T-cell (primary cell): Measurements from ENCODE around the gene RTF1. TPM values are rescaled to one million over a fixed set of nuclear protein-coding genes. Genes with fewer than 3 reads are reported as not detected.
A peak's percentile ranks its signal among the peaks of the same experiment; 100 is the strongest.
"Not testable (repeated sequence)": the region's sequence is repeated elsewhere in the genome, so short reads cannot be mapped to it uniquely, and the experiment has no call there.

ENCODE experiments used
- ATAC-seq, 4 experiments: fragments of 200-7000 bp in 3 of 4; fragments of 150-1000 bp in 1 of 4; cut with Tn5 transposase; replicated peaks in 1 of 4; 1 replicate in 3 of 4; 2 replicates in 1 of 4; pipeline ENCODE4 v1.10.0; 2021; ENCODE audit warnings: moderate library complexity in 3 of 4, mild to moderate bottlenecking in 2 of 4, moderate number of reproducible peaks in 1 of 4
- CTCF ChIA-PET, 2 donors: fragments of 300-600 bp; sonication (Branson Sonifier 250); formaldehyde crosslinking; loops; one replicate each; lab custom pipeline; 2022; ENCODE audit warnings: antibody characterized with exemption in 2 of 2; lab: Charles Lee
- POLR2A ChIA-PET, 2 donors: fragments of 300-600 bp; sonication (Branson Sonifier 250); formaldehyde crosslinking; loops; one replicate each; lab custom pipeline; 2022; ENCODE audit warnings: antibody characterized with exemption in 2 of 2; lab: Charles Lee
- DNase-seq, 35 experiments: peaks; one replicate each; pipeline versions ENCODE4 v3.0.0 to v3.0.0-alpha.2; 2013 to 2023
- H3K27ac ChIP-seq: one replicate; pipeline ENCODE4 v1.5.1; 2013; ENCODE audit warnings: low read length
- H3K27me3 ChIP-seq, 2 experiments: replicated peaks in 1 of 2; 1 replicate in 1 of 2; 2 replicates in 1 of 2; pipeline versions ENCODE4 v1.6.1 to v1.7.0; 2013; ENCODE audit warnings: low read length in 1 of 2, mixed read lengths in 1 of 2; ENCODE audit not compliant: control insufficient read depth in 2 of 2, insufficient read depth in 2 of 2; ENCODE audit errors: extremely low read depth in 1 of 2
- H3K36me3 ChIP-seq, 2 donors: 1 replicate in 1 of 2; 2 replicates in 1 of 2; pipeline versions ENCODE4 v1.6.1 to v1.7.0; 2013; ENCODE audit warnings: low read length in 1 of 2; ENCODE audit not compliant: control insufficient read depth in 2 of 2, insufficient read depth in 1 of 2; ENCODE audit errors: extremely low read depth in 1 of 2
- H3K4me1 ChIP-seq, 2 experiments: 1 replicate in 1 of 2; 2 replicates in 1 of 2; pipeline versions ENCODE4 v1.6.1 to v1.7.0; 2013; ENCODE audit warnings: low read length in 2 of 2, mixed read lengths in 1 of 2; ENCODE audit not compliant: insufficient read depth in 2 of 2, control insufficient read depth in 1 of 2; ENCODE audit errors: extremely low read depth in 1 of 2
- H3K4me3 ChIP-seq, 2 donors: 1 replicate in 1 of 2; 2 replicates in 1 of 2; pipeline versions ENCODE4 v1.5.1 to v1.7.0; 2013; ENCODE audit warnings: mild to moderate bottlenecking in 2 of 2, low read length in 1 of 2, moderate library complexity in 1 of 2; ENCODE audit not compliant: control insufficient read depth in 1 of 2; ENCODE audit errors: extremely low read depth in 1 of 2
- H3K9me3 ChIP-seq: 2 replicates; pipeline ENCODE4 v1.7.0; 2013
- H3K27ac Mint-ChIP-seq, 2 donors: one replicate each; pipeline ENCODE4 v1.8.0; 2020 to 2021; ENCODE audit warnings: mild to moderate bottlenecking in 2 of 2, mixed read lengths in 2 of 2
- H3K27me3 Mint-ChIP-seq, 2 donors: one replicate each; pipeline ENCODE4 v1.8.0; 2021 to 2022; ENCODE audit warnings: mixed read lengths in 2 of 2
- H3K36me3 Mint-ChIP-seq: one replicate; pipeline ENCODE4 v1.8.0; 2021; ENCODE audit warnings: mixed read lengths
- H3K4me1 Mint-ChIP-seq, 3 donors: one replicate each; pipeline ENCODE4 v1.8.0; 2020 to 2022; ENCODE audit warnings: mixed read lengths in 3 of 3, mild to moderate bottlenecking in 1 of 3
- H3K4me3 Mint-ChIP-seq, 3 donors: one replicate each; pipeline ENCODE4 v1.8.0; 2020 to 2022; ENCODE audit warnings: mild to moderate bottlenecking in 3 of 3, mixed read lengths in 3 of 3, moderate library complexity in 3 of 3
- H3K9me3 Mint-ChIP-seq, 3 donors: one replicate each; pipeline ENCODE4 v1.8.0; 2020 to 2022; ENCODE audit warnings: mixed read lengths in 3 of 3
- WGBS: methylation state at CpG from one replicate; pipeline ENCODE4 v1.1.5; 2013; ENCODE audit warnings: missing lambda C conversion rate; ENCODE audit not compliant: insufficient coverage; 5-methylcytosine and 5-hydroxymethylcytosine counted together
- total RNA-seq, 35 experiments: library from RNA in 6 of 35; stranded (reverse) in 6 of 35; fragments of 120-200 nt in 1 of 35; gene quantifications; one replicate each; pipeline versions ENCODE4 v1.2.1 to v1.2.4 and lab custom pipeline; 2013 to 2026

RTF1 gene
- total RNA-seq, 5 donors from 2014 or later (not counting 1 experiment from before 2014, with no cell fraction given): 30.6 to 45.9 (median 37.5) TPM

GRCh38 chr15:41411441-41411840 is 5.5 kb upstream of the RTF1 start:
- H3K27ac Mint-ChIP-seq: no peak overlapping the region
- Histone ChIP-seq H3K27ac (no peak overlapping the region), H3K36me3 (no peaks in the 10 kb centered on the region), H3K27me3 (no peaks in the 10 kb centered on the region), H3K9me3 (no peaks in the 10 kb centered on the region), H3K4me3 (no peak overlapping the region), H3K4me1 (peaks cover 4 to 11% of the 10 kb centered on the region in 2 experiments)
- DNase-seq: no peak
- CTCF ChIA-PET: interaction anchor here in 1 of 2 donors (0.5 kb wide), 1 partner anchor 1773 kb away, joined by 3 read pairs; no protein-coding TSS in a partner anchor
- ATAC-seq: no peak
- no peaks in the 10 kb centered on the region for H3K36me3 Mint-ChIP-seq
- no peaks in the 10 kb centered on the region for H3K27me3 Mint-ChIP-seq
- H3K4me1 Mint-ChIP-seq: peaks cover 9 to 13% (median 11%) of the 10 kb centered on the region in 3 donors
- 100% methylated on average over 1 of the region's 3 CpGs for WGBS
- H3K4me3 Mint-ChIP-seq: no peak overlapping the region
- H3K9me3 Mint-ChIP-seq: no peaks in the 10 kb centered on the region
- POLR2A ChIA-PET: interaction anchor here in 1 of 2 donors (0.5 kb wide), 1 partner anchor 9 kb away, joined by 13 read pairs; no protein-coding TSS in a partner anchor

GRCh38 chr15:41416128-41416741 is 660 bp upstream of the RTF1 start:
- H3K36me3 ChIP-seq: no peaks in the 10 kb centered on the region
- ChIA-PET POLR2A (interaction anchor here (0.6 kb wide), 2 partner anchors 28 to 301 kb away, joined by 3 to 6 read pairs; no protein-coding TSS in a partner anchor), CTCF (no interaction called here)
- Mint-ChIP-seq H3K4me3 (peak overlapping the region; percentile 94 to 96 (median 95)), H3K27ac (peak overlapping the region; percentile 91 to 97), H3K27me3 (no peaks in the 10 kb centered on the region), H3K9me3 (no peaks in the 10 kb centered on the region), H3K4me1 (peaks cover 38 to 45% (median 43%) of the 10 kb centered on the region in 3 donors), H3K36me3 (no peaks in the 10 kb centered on the region)
- ATAC-seq (peak in 3 of 4 experiments; percentile 2 to 5 (median 3)), DNase-seq (no peak)
- peaks cover 13 to 25% of the 10 kb centered on the region in 2 experiments for H3K4me1 ChIP-seq
- no peaks in the 10 kb centered on the region for H3K27me3 ChIP-seq
- peak overlapping the region; percentile 91 to 96 for H3K4me3 ChIP-seq
- H3K27ac ChIP-seq: peak overlapping the region; percentile 74
- no peaks in the 10 kb centered on the region for H3K9me3 ChIP-seq
- 10% methylated on average over 12 of the region's 20 CpGs for WGBS

- peak overlapping the region; percentile 94 to 96 (median 95) for H3K4me3 Mint-ChIP-seq
- CTCF ChIA-PET: interaction anchor here in 1 of 2 donors (0.6 kb wide), 1 partner anchor 124 kb away, joined by 5 read pairs; no protein-coding TSS in a partner anchor
- Histone ChIP-seq H3K27me3 (no peaks in the 10 kb centered on the region), H3K4me1 (peaks cover 13 to 34% of the 10 kb centered on the region in 2 experiments), H3K27ac (no peak overlapping the region), H3K4me3 (peak overlapping the region; percentile 73 to 91), H3K36me3 (no peaks in the 10 kb centered on the region), H3K9me3 (no peaks in the 10 kb centered on the region)
- H3K4me1 Mint-ChIP-seq: peaks cover 45 to 47% (median 46%) of the 10 kb centered on the region in 3 donors
- ATAC-seq (peak; percentile 36 to 54 (median 43)), DNase-seq (peak in 8 of 35 experiments; percentile 0 to 44 (median 10))
- under 1% methylated on average over 31 of the region's 37 CpGs for WGBS
- H3K36me3 Mint-ChIP-seq: no peaks in the 10 kb centered on the region
- no peaks in the 10 kb centered on the region for H3K27me3 Mint-ChIP-seq
- POLR2A ChIA-PET: no interaction called here
- no peaks in the 10 kb centered on the region for H3K9me3 Mint-ChIP-seq
- peak overlapping the region; percentile 76 to 81 for H3K27ac Mint-ChIP-seq
These were observed 712 bp downstream of the RTF1 start for GRCh38 chr15:41417418-41418195.

DNA sequence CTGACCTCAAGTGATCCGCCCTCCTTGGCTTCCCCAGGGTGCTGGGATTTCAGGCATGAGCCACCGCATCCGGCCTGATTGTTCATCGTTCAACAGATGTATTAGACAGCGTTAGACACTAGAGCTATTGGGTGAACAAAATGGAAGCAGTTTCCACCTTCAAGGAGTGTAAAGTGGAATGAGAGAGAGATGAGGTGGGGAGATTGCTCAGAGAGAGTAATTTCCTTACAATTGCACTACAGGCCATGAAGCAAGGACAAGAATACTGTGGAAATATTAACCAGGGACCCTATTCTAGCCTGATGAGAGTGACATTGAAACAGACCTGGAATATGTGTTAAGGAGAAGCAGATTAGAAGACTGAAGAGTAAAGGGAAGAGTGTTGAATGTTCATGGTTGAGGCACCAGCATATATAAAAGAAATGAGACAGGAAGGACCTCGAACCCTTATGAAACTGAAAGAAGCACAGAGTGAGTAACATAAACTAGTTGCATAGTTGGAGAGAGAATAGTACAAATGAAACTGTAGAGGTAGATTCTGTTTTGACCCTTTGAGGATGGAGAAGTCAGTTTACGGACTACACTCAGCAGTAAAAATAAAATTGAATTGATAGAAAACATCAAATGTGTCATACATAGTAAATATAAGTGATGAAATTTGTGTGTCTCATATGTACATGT is 7.2 kb downstream of the RTF1 start:
- Mint-ChIP-seq H3K36me3 (peaks cover 8% of the 10 kb centered on the region), H3K9me3 (no peaks in the 10 kb centered on the region), H3K4me3 (no peak overlapping the region), H3K27ac (peak overlapping the region; percentile 1 to 16), H3K4me1 (peaks cover 32 to 39% (median 38%) of the 10 kb centered on the region in 3 donors), H3K27me3 (no peaks in the 10 kb centered on the region)
- DNase-seq (no peak), ATAC-seq (no peak)
- no peaks in the 10 kb centered on the region for H3K27me3 ChIP-seq
- peaks cover 0 to 20% of the 10 kb centered on the region in 2 experiments for H3K4me1 ChIP-seq
- ChIA-PET POLR2A (no interaction called here), CTCF (no interaction called here)
- H3K9me3 ChIP-seq: no peaks in the 10 kb centered on the region
- no peak overlapping the region for H3K4me3 ChIP-seq
- peaks cover 0 to 3% of the 10 kb centered on the region in 2 donors for H3K36me3 ChIP-seq
- WGBS: 71% methylated on average over 5 of the region's 7 CpGs
- no peak overlapping the region for H3K27ac ChIP-seq

GRCh38 chr15:41424809-41425208 is 7.9 kb downstream of the RTF1 start:
- Histone ChIP-seq H3K27ac (no peak overlapping the region), H3K4me3 (no peak overlapping the region), H3K27me3 (no peaks in the 10 kb centered on the region), H3K4me1 (peaks cover 0 to 22% of the 10 kb centered on the region in 2 experiments), H3K9me3 (no peaks in the 10 kb centered on the region), H3K36me3 (peaks cover 0 to 3% of the 10 kb centered on the region in 2 donors)
- no peak overlapping the region for H3K4me3 Mint-ChIP-seq
- H3K4me1 Mint-ChIP-seq: peaks cover 38 to 43% (median 40%) of the 10 kb centered on the region in 3 donors
- CTCF ChIA-PET: no interaction called here
- no peaks in the 10 kb centered on the region for H3K27me3 Mint-ChIP-seq
- ATAC-seq (no peak), DNase-seq (no peak)
- H3K9me3 Mint-ChIP-seq: no peaks in the 10 kb centered on the region
- 93% methylated on average over 12 of the region's 14 CpGs for WGBS
- peaks cover 8% of the 10 kb centered on the region for H3K36me3 Mint-ChIP-seq
- H3K27ac Mint-ChIP-seq: peak overlapping the region; percentile 1 to 16
- POLR2A ChIA-PET: no interaction called here

GRCh38 chr15:41425907-41426306 is 9.0 kb downstream of the RTF1 start:
- H3K4me3 ChIP-seq, H3K36me3 ChIP-seq, H3K27ac Mint-ChIP-seq, POLR2A ChIA-PET, H3K9me3 ChIP-seq, ATAC-seq, H3K4me3 Mint-ChIP-seq, DNase-seq, H3K36me3 Mint-ChIP-seq, H3K27ac ChIP-seq, H3K27me3 Mint-ChIP-seq, H3K9me3 Mint-ChIP-seq, H3K27me3 ChIP-seq: not testable (repeated sequence)
- CTCF ChIA-PET: interaction anchor here in 1 of 2 donors (0.6 kb wide), 1 partner anchor 23 kb away, joined by 3 read pairs; no protein-coding TSS in a partner anchor
- WGBS: 92% methylated on average over 5 of the region's 5 CpGs
- peaks cover 0 to 22% of the 10 kb centered on the region in 2 experiments for H3K4me1 ChIP-seq
- H3K4me1 Mint-ChIP-seq: peaks cover 28 to 33% (median 31%) of the 10 kb centered on the region in 3 donors
